Endothelial cell of umbilical vein (primary cell): Measurements from ENCODE around the gene MIA.
A peak's percentile ranks its signal among the peaks of the same experiment; 100 is the strongest.

ENCODE experiments used
- JUN ChIP-seq: IDR thresholded peaks from 2 replicates; pipeline ENCODE4 v1.6.1; 2011; ENCODE audit warnings: borderline replicate concordance, low read depth; ENCODE audit not compliant: insufficient read length, insufficient read depth
- MYC ChIP-seq: IDR thresholded peaks from one replicate; pipeline ENCODE4 v1.6.1; 2011; ENCODE audit warnings: mild to moderate bottlenecking, low read depth, low read length
- POLR2A ChIP-seq: IDR thresholded peaks from 2 replicates; pipeline ENCODE4 v1.6.1; 2012; ENCODE audit warnings: low read depth, mild to moderate bottlenecking, control low read depth, low read length
- TF ChIP-seq, protein P1 (sequence below), 2 donors: IDR thresholded peaks; 1 replicate in 1 of 2; 2 replicates in 1 of 2; pipeline ENCODE4 v1.5.1; 2011; ENCODE audit warnings: low read length in 2 of 2, mild to moderate bottlenecking in 2 of 2, moderate library complexity in 2 of 2, control low read depth in 1 of 2, inconsistent platforms in 1 of 2, low read depth in 1 of 2; ENCODE audit not compliant: insufficient read depth in 1 of 2; ENCODE audit errors: extremely low read depth in 1 of 2

DNA sequence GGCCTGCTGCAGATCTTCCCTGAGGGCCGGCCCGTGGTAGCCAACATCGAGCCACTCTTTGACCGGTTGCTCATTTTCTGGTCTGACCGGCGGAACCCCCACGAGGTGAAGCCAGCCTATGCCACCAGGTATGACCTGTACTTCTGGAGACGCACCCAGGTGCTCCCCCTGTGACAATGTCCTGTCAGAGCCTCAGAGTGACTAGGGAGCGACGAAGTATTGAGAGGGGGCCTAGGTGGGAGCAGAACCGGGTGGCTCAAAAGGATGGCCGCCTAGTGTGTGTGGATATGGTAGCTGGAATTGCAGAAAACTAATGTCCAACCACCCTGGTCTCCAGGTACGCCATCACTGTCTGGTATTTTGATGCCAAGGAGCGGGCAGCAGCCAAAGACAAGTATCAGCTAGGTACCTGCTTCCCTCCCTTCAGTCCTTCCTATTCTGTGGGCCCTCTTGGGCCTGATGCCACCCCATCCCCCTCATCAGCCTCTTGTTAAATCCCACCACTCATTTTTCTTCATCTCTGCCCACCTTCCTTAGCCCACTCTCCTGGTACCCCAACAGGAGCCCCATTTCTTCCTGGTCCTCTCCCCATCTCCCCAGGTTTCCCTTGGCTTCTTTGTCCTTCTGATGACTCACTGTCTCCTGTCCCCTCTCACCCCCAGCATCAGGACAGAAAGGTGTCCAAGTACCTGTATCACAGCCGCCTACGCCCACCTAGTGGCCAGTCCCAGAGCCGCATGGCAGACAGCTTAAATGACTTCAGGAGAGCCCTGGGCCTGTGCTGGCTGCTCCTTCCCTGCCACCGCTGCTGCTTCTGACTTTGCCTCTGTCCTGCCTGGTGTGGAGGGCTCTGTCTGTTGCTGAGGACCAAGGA, 32.1 kb downstream of the MIA start:
- TF ChIP-seq POLR2A: no peak
- TF ChIP-seq, protein P1, sequence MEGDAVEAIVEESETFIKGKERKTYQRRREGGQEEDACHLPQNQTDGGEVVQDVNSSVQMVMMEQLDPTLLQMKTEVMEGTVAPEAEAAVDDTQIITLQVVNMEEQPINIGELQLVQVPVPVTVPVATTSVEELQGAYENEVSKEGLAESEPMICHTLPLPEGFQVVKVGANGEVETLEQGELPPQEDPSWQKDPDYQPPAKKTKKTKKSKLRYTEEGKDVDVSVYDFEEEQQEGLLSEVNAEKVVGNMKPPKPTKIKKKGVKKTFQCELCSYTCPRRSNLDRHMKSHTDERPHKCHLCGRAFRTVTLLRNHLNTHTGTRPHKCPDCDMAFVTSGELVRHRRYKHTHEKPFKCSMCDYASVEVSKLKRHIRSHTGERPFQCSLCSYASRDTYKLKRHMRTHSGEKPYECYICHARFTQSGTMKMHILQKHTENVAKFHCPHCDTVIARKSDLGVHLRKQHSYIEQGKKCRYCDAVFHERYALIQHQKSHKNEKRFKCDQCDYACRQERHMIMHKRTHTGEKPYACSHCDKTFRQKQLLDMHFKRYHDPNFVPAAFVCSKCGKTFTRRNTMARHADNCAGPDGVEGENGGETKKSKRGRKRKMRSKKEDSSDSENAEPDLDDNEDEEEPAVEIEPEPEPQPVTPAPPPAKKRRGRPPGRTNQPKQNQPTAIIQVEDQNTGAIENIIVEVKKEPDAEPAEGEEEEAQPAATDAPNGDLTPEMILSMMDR (IDR thresholded peaks at IDR 0.05; ENCODE audit: extremely low read depth in 1 of 2, insufficient read depth in 1 of 2, low read depth in 1 of 2, low read length in 2 of 2): peak; percentile 11 to 33
- TF ChIP-seq MYC: no peak
- no peak for TF ChIP-seq JUN
